Tibial nerve (tissue), 4 donors: ENCODE results near the gene MUCL3. TPM values are rescaled to one million over a fixed set of nuclear protein-coding genes. Genes with fewer than 3 reads are reported as not detected.

Source experiments
- DNase-seq, 2 donors: peaks; one replicate each; pipeline ENCODE4 v3.0.0-alpha.2; 2019; ENCODE audit warnings: low spot score in 2 of 2
- H3K27ac ChIP-seq, 4 donors: fragments of 200-600 bp; sonication (generic) in 3 of 4; one replicate each; pipeline ENCODE4 v1.5.1; 2017 to 2019; ENCODE audit warnings: mild to moderate bottlenecking in 1 of 4
- H3K27me3 ChIP-seq, 2 donors: fragments of 200-600 bp; sonication (generic) in 1 of 2; one replicate each; pipeline versions ENCODE4 v1.5.1 to v1.6.0; 2017 to 2019
- H3K36me3 ChIP-seq, 3 donors: fragments of 200-600 bp; sonication (generic); one replicate each; pipeline ENCODE4 v1.5.1; 2018 to 2019
- H3K4me1 ChIP-seq, 4 donors: fragments of 200-600 bp; sonication (generic) in 3 of 4; one replicate each; pipeline ENCODE4 v1.5.1; 2017 to 2019
- H3K4me3 ChIP-seq, 4 donors: fragments of 200-600 bp; sonication (generic) in 3 of 4; one replicate each; pipeline ENCODE4 v1.5.1; 2017 to 2019; ENCODE audit warnings: mild to moderate bottlenecking in 1 of 4, moderate library complexity in 1 of 4
- H3K9me3 ChIP-seq, 4 donors: fragments of 200-600 bp; sonication (generic) in 3 of 4; one replicate each; pipeline ENCODE4 v1.5.1; 2017 to 2019
- EP300 ChIP-seq, 2 donors: sonication (generic); formaldehyde crosslinking; IDR thresholded peaks; one replicate each; pipeline ENCODE4 v1.6.1; 2017; ENCODE audit warnings: antibody characterized with exemption in 2 of 2, mild to moderate bottlenecking in 1 of 2
- POLR2A ChIP-seq, 2 donors: fragments of 450-650 bp; IDR thresholded peaks; one replicate each; pipeline ENCODE4 v1.6.1; 2017; ENCODE audit warnings: antibody characterized with exemption in 2 of 2, mild to moderate bottlenecking in 2 of 2, moderate library complexity in 2 of 2
- WGBS, 2 donors: methylation state at CpG; one replicate each; pipeline ENCODE4 v1.1.5; 2018; 5-methylcytosine and 5-hydroxymethylcytosine counted together
- total RNA-seq, 4 donors: library from RNA; depleted of rRNA; stranded (reverse); fragments of >200 nt; gene quantifications; one replicate each; pipeline ENCODE4 v1.1.0, GENCODE V29; 2016
- TF ChIP-seq, protein P1 (sequence below), 5 experiments: fragments of 200-600 bp in 3 of 5; fragments of 450-650 bp in 2 of 5; sonication (generic) in 3 of 5; IDR thresholded peaks; one replicate each; pipeline ENCODE4 v1.5.1; 2016 to 2019; ENCODE audit warnings: antibody characterized with exemption in 5 of 5, mild to moderate bottlenecking in 3 of 5, moderate library complexity in 2 of 5

MUCL3 gene
- total RNA-seq, 4 donors from 2014 or later = under 0.01 TPM; not detected in 3

DNA sequence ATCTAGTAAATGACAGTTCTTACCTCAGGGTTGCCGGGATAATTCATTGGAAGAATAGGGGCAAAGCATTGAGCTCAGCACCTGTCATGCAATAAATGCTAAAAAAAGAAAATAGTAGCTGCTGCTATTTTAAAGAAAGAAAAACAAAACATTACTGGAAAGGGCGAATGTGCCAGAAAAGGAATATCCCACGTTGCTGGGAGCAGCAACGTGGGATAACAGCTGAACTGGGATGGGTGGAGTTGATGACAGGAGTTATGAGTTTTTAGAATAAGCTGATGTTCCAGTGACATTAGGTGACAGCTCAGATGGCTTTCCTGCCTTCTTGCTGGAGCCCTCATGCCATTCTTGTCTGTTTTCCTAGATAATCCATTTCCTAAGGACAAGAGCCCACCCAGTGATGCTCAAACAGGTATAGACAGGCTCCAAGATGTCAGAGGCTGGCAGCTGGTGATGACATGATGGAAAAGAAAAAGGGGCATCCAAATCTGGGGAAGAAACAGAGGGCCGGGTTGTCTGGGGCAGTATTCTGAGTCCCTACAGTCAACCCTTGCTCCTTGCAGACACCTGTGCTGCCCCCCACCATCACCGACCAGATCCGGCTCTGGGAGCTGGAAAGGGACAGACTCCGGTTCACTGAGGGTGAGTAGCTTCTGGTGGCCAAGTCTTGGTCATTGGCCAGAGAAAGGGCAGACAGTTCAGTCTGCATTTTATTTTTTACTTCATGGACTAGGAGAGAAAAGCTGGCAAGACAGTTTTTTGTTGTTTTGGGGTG is 27.8 kb upstream of the MUCL3 start:
- Histone ChIP-seq H3K27me3 (no peaks in the 10 kb centered on the region), H3K4me1 (peaks cover 0 to 50% (median 20%) of the 10 kb centered on the region in 4 donors), H3K27ac (peak overlapping the region in 3 of 4 donors; percentile 92 to 97 (median 93)), H3K9me3 (no peaks in the 10 kb centered on the region), H3K36me3 (peaks cover 0 to 52% (median 7%) of the 10 kb centered on the region in 3 donors), H3K4me3 (no peak overlapping the region)
- no peak for DNase-seq
- 67 to 75% methylated on average over 8 of the region's 8 CpGs for WGBS, 2 donors
- TF ChIP-seq EP300 (IDR thresholded peaks at IDR 0.05) (no peak), POLR2A (IDR thresholded peaks at IDR 0.05) (no peak)
- TF ChIP-seq, protein P1, sequence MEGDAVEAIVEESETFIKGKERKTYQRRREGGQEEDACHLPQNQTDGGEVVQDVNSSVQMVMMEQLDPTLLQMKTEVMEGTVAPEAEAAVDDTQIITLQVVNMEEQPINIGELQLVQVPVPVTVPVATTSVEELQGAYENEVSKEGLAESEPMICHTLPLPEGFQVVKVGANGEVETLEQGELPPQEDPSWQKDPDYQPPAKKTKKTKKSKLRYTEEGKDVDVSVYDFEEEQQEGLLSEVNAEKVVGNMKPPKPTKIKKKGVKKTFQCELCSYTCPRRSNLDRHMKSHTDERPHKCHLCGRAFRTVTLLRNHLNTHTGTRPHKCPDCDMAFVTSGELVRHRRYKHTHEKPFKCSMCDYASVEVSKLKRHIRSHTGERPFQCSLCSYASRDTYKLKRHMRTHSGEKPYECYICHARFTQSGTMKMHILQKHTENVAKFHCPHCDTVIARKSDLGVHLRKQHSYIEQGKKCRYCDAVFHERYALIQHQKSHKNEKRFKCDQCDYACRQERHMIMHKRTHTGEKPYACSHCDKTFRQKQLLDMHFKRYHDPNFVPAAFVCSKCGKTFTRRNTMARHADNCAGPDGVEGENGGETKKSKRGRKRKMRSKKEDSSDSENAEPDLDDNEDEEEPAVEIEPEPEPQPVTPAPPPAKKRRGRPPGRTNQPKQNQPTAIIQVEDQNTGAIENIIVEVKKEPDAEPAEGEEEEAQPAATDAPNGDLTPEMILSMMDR (IDR thresholded peaks at IDR 0.05) = no peak

DNA sequence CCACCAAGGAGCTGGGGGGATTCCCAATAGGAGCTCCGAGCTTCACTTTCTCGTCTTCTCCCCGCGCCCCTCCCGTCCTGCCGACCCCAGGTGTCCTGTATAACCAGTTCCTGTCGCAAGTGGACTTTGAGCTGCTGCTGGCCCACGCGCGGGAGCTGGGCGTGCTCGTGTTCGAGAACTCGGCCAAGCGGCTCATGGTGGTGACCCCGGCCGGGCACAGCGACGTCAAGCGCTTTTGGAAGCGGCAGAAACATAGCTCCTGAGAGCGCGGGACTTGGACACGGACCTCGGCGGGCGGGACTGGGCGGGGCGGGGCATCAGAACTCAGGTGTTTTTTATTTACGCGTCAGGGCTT is 27.1 kb upstream of the MUCL3 start:
- WGBS, 2 donors = 5 to 13% methylated on average over 3 to 31 of the region's 31 CpGs
- H3K9me3 ChIP-seq = no peaks in the 10 kb centered on the region
- H3K4me3 ChIP-seq = peak overlapping the region; percentile 39 to 75 (median 57)
- no peak for TF ChIP-seq POLR2A (IDR thresholded peaks at IDR 0.05)
- TF ChIP-seq EP300 (IDR thresholded peaks at IDR 0.05) = no peak
- TF ChIP-seq, protein P1 (IDR thresholded peaks at IDR 0.05) = no peak
- H3K36me3 ChIP-seq = peaks cover 0 to 60% (median 7%) of the 10 kb centered on the region in 3 donors
- H3K27ac ChIP-seq = peak overlapping the region; percentile 81 to 97 (median 92)
- peaks cover 0 to 47% (median 18%) of the 10 kb centered on the region in 4 donors for H3K4me1 ChIP-seq
- H3K27me3 ChIP-seq = no peaks in the 10 kb centered on the region
- DNase-seq = peak in 1 of 2 donors; percentile 17

DNA sequence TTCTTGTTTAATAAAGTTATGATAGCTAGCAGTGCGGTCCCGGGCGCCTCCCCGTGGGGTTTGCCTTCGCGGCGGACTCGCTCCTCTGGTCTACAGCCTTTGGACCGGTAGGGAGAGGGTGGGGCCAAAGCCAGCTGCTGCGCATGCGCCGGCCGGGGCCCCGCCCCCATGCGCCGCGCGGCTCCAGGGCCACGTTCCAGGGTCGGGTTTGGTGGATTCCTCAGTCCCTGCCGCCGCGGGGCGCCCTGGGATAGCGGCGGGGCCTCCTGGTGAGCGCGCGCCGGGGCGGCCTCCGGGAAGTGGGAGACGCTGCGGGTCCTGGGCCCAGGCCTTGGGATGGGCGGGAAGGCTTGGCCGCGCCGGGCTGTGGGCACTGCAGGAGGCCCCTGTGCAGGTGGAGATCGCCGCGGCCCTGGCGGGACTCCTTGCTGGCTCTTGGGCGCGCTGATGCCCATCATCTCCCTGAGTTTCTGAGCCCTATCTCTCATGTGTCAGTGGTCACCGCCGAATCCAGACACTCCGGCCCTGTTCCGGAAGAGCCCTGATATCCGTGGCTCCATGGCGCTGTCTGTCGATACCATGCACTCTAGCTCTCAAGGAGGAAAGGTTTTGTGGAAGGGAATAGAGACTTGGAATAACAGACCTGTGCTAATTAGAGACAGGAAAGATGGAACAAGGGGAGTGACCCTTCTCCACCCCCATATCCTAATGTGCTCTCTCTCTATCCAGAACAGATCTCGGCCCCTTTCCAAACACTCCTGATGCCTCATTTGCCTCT is 26.5 kb upstream of the MUCL3 start, which contains the start of gene VARS2:
Gene VARS2, plus strand, starts transcription at position 163 of the 778 bp plus-strand sequence. Its CDS starts 599 bp downstream, at position 762.
- H3K36me3 ChIP-seq = peaks cover 0 to 65% (median 7%) of the 10 kb centered on the region in 3 donors

DNA sequence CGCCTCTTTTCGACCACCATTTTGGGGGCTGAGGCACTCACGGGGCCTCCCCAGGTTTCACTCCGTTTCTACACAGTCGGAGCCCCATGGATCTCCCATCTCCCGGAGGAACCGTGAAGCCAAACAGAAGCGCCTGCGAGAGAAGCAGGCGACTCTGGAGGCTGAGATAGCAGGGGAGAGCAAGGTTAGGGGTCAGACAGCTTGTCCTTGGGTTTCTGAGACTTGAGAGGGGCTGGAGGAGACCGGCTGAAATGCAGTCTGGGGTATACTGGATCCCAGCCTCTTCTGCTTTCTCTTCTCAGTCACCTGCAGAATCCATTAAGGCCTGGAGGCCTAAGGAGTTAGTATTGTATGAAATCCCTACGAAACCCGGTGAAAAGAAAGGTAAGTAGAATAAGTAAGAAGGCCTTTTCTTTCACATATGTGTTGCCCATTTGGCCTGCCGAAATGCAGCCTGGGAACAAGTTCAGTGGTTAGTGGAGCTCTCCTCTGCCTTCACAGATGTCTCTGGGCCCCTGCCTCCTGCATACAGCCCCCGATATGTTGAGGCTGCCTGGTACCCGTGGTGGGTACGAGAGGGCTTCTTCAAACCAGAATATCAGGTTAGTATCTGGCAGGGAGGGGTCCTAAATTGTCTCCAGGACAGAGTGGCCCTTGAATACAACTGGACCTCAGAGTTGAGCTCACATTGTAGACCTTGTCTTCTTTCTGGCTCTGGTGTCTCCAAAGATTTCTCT is 25.8 kb upstream of the MUCL3 start:
- Histone ChIP-seq H3K27me3 (no peaks in the 10 kb centered on the region), H3K27ac (peak overlapping the region; percentile 81 to 97 (median 92)), H3K36me3 (peaks cover 0 to 67% (median 7%) of the 10 kb centered on the region in 3 donors), H3K4me1 (peaks cover 0 to 34% (median 12%) of the 10 kb centered on the region in 4 donors), H3K9me3 (no peaks in the 10 kb centered on the region), H3K4me3 (peak overlapping the region; percentile 39 to 75 (median 57))
- 28 to 41% methylated on average over 17 of the region's 17 CpGs for WGBS, 2 donors
- no peak for DNase-seq
- TF ChIP-seq POLR2A (IDR thresholded peaks at IDR 0.05) = no peak
- no peak for TF ChIP-seq EP300 (IDR thresholded peaks at IDR 0.05)
- TF ChIP-seq, protein P1 (IDR thresholded peaks at IDR 0.05) = no peak

More for the DNA sequence above, 26.5 kb upstream of the MUCL3 start, which contains the start of gene VARS2:
- Histone ChIP-seq H3K4me1 (peaks cover 0 to 41% (median 12%) of the 10 kb centered on the region in 4 donors), H3K4me3 (peak within 1 kb of the TSS; percentile 39 to 75 (median 57)), H3K27ac (peak within 1 kb of the TSS; percentile 81 to 97 (median 92)), H3K27me3 (no peaks in the 10 kb centered on the region), H3K9me3 (no peaks in the 10 kb centered on the region)
- peak; percentile 85 to 86 for DNase-seq
- 0 to 6% methylated on average over 12 to 49 of the region's 52 CpGs for WGBS, 2 donors
- TF ChIP-seq POLR2A (IDR thresholded peaks at IDR 0.05) (peak; percentile 75 to 88), EP300 (IDR thresholded peaks at IDR 0.05) (peak; percentile 61 to 92)
- TF ChIP-seq, protein P1 (IDR thresholded peaks at IDR 0.05) = peak; percentile 38 to 81 (median 58)
